ENCODE data around the gene CLEC20A. TPM values are rescaled to one million over a fixed set of nuclear protein-coding genes. Genes with fewer than 3 reads are reported as not detected.
A peak's percentile ranks its signal among the peaks of the same experiment; 100 is the strongest.

Gene CLEC20A
- total RNA-seq, 3 donors from 2014 or later, result not detected

- DNase-seq, result no peak
- ATAC-seq, result no peak
- intact Hi-C loops (cut with DNase I, micrococcal nuclease), result no loop called here
- no peak for TF ChIP-seq CTCF (IDR thresholded peaks at IDR 0.05)
- Histone ChIP-seq H3K4me3 (no peak overlapping the region), H3K4me1 (ENCODE audit: low read depth) (no peaks in the 10 kb centered on the region), H3K9me3 (no peaks in the 10 kb centered on the region), H3K36me3 (ENCODE audit: low read depth) (no peaks in the 10 kb centered on the region)
These were observed 18.9 kb downstream of the CLEC20A start for GRCh38 chr1:178477841-178478240.

- Histone ChIP-seq H3K4me3 (no peak overlapping the region), H3K36me3 (ENCODE audit: low read depth) (no peaks in the 10 kb centered on the region), H3K9me3 (no peaks in the 10 kb centered on the region), H3K4me1 (ENCODE audit: low read depth) (no peaks in the 10 kb centered on the region)
- no peak for ATAC-seq
- intact Hi-C loops (cut with DNase I, micrococcal nuclease), result no loop called here
- DNase-seq, result no peak
- no peak for TF ChIP-seq CTCF (IDR thresholded peaks at IDR 0.05)
These were observed 19.4 kb downstream of the CLEC20A start for GRCh38 chr1:178477373-178477772.

- no peaks in the 10 kb centered on the region for H3K36me3 ChIP-seq (ENCODE audit: low read depth)
- H3K9me3 ChIP-seq, result no peaks in the 10 kb centered on the region
- no peaks in the 10 kb centered on the region for H3K4me1 ChIP-seq (ENCODE audit: low read depth)
- H3K4me3 ChIP-seq, result no peak overlapping the region
- intact Hi-C loops (cut with DNase I, micrococcal nuclease), result no loop called here
- ATAC-seq, result no peak
- TF ChIP-seq CTCF (IDR thresholded peaks at IDR 0.05), result no peak
- no peak for DNase-seq
These were observed 24.2 kb downstream of the CLEC20A start for GRCh38 chr1:178472531-178472930.

- Histone ChIP-seq H3K9me3 (no peaks in the 10 kb centered on the region), H3K4me3 (no peak overlapping the region), H3K36me3 (ENCODE audit: low read depth) (no peaks in the 10 kb centered on the region), H3K4me1 (ENCODE audit: low read depth) (no peaks in the 10 kb centered on the region)
- intact Hi-C loops (cut with DNase I, micrococcal nuclease), result no loop called here
- DNase-seq (peak in 1 of 3 donors; percentile 20), ATAC-seq (peak; percentile 93)
- no peak for TF ChIP-seq CTCF (IDR thresholded peaks at IDR 0.05)
These were observed 26.3 kb downstream of the CLEC20A start for GRCh38 chr1:178470411-178470960.

GRCh38 chr1:178467837-178468236, 28.9 kb downstream of the CLEC20A start:
- Histone ChIP-seq H3K36me3 (ENCODE audit: low read depth) (no peaks in the 10 kb centered on the region), H3K4me3 (no peak overlapping the region), H3K4me1 (ENCODE audit: low read depth) (no peaks in the 10 kb centered on the region), H3K9me3 (no peaks in the 10 kb centered on the region)
- ATAC-seq (no peak), DNase-seq (no peak)
- no peak for TF ChIP-seq CTCF (IDR thresholded peaks at IDR 0.05)
- intact Hi-C loops (cut with DNase I, micrococcal nuclease), result no loop called here

GRCh38 chr1:178465011-178465410, 31.8 kb downstream of the CLEC20A start:
- Histone ChIP-seq H3K9me3 (no peaks in the 10 kb centered on the region), H3K4me1 (ENCODE audit: low read depth) (no peaks in the 10 kb centered on the region), H3K4me3 (no peak overlapping the region), H3K36me3 (ENCODE audit: low read depth) (no peaks in the 10 kb centered on the region)
- ATAC-seq (no peak), DNase-seq (no peak)
- no peak for TF ChIP-seq CTCF (IDR thresholded peaks at IDR 0.05)
- intact Hi-C loops (cut with DNase I, micrococcal nuclease), result no loop called here
